HFFc6 (cell line): ENCODE measurements around the gene ZBTB16. TPM values are rescaled to one million over a fixed set of nuclear protein-coding genes. Genes with fewer than 3 reads are reported as not detected.

Source experiments
- DNase-seq: peaks from one replicate; pipeline ENCODE4 v3.0.0-alpha.2; 2018
- H3K27ac Mint-ChIP-seq: 2 replicates; pipeline ENCODE4 v1.8.0; 2020; ENCODE audit warnings: mild to moderate bottlenecking, mixed read lengths
- H3K27me3 Mint-ChIP-seq: 2 replicates; pipeline ENCODE4 v1.8.0; 2021; ENCODE audit warnings: mild to moderate bottlenecking, moderate library complexity, mixed read lengths; ENCODE audit not compliant: insufficient read depth
- H3K36me3 Mint-ChIP-seq: 2 replicates; pipeline ENCODE4 v1.8.0; 2021; ENCODE audit warnings: low read depth, mixed read lengths
- H3K4me1 Mint-ChIP-seq: 2 replicates; pipeline ENCODE4 v1.8.0; 2020; ENCODE audit warnings: low read depth, mixed read lengths
- H3K4me3 Mint-ChIP-seq: 2 replicates; pipeline ENCODE4 v1.8.0; 2020; ENCODE audit warnings: mild to moderate bottlenecking, moderate library complexity, mixed read lengths
- H3K9me3 Mint-ChIP-seq: 2 replicates; pipeline ENCODE4 v1.8.0; 2020; ENCODE audit warnings: mild to moderate bottlenecking, mixed read lengths
- CTCF ChIP-seq: fragments of 200-600 bp; sonication (generic); IDR thresholded peaks from 2 replicates; pipeline ENCODE4 v1.5.0; 2021; ENCODE audit warnings: antibody characterized with exemption, mild to moderate bottlenecking
- total RNA-seq, 6 experiments: library from RNA; stranded (reverse); fragmentation: NEBNext Ultra II Directional; extraction: Animal tissue kit (Norgen Biotek cat#: 25700); gene quantifications; 2 replicates in 1 of 6; 3 replicates in 5 of 6; pipeline ENCODE4 v1.2.3, GENCODE V29; 2021

Gene ZBTB16
- total RNA-seq, 6 experiments from 2014 or later = not detected

GRCh38 chr11:114122686-114123085 lies 63.2 kb downstream of the ZBTB16 start:
- no peaks in the 10 kb centered on the region for H3K4me1 Mint-ChIP-seq
- H3K4me3 Mint-ChIP-seq = no peak overlapping the region
- no peak overlapping the region for H3K27ac Mint-ChIP-seq
- no peak for TF ChIP-seq CTCF
- no peaks in the 10 kb centered on the region for H3K36me3 Mint-ChIP-seq
- H3K9me3 Mint-ChIP-seq = no peaks in the 10 kb centered on the region
- DNase-seq = no peak
- H3K27me3 Mint-ChIP-seq = peaks cover 53% of the 10 kb centered on the region

- H3K27me3 Mint-ChIP-seq = peaks cover 57% of the 10 kb centered on the region
- no peaks in the 10 kb centered on the region for H3K4me1 Mint-ChIP-seq
- H3K36me3 Mint-ChIP-seq = no peaks in the 10 kb centered on the region
- no peak for DNase-seq
- H3K4me3 Mint-ChIP-seq = no peak overlapping the region
- no peak for TF ChIP-seq CTCF
- no peak overlapping the region for H3K27ac Mint-ChIP-seq
- H3K9me3 Mint-ChIP-seq = no peaks in the 10 kb centered on the region
Observed at GRCh38 chr11:114123692-114124330, 64.3 kb downstream of the ZBTB16 start.

GRCh38 chr11:114124601-114125144 lies 65.2 kb downstream of the ZBTB16 start:
- Mint-ChIP-seq H3K27me3 (peaks cover 60% of the 10 kb centered on the region), H3K27ac (no peak overlapping the region), H3K4me3 (no peak overlapping the region), H3K36me3 (no peaks in the 10 kb centered on the region), H3K4me1 (no peaks in the 10 kb centered on the region), H3K9me3 (no peaks in the 10 kb centered on the region)
- TF ChIP-seq CTCF = no peak
- no peak for DNase-seq

GRCh38 chr11:114125531-114125930 lies 66.0 kb downstream of the ZBTB16 start:
- Mint-ChIP-seq H3K27ac (no peak overlapping the region), H3K4me1 (no peaks in the 10 kb centered on the region), H3K9me3 (no peaks in the 10 kb centered on the region), H3K4me3 (no peak overlapping the region), H3K27me3 (peaks cover 60% of the 10 kb centered on the region), H3K36me3 (no peaks in the 10 kb centered on the region)
- no peak for TF ChIP-seq CTCF
- DNase-seq = no peak

- TF ChIP-seq CTCF = no peak
- Mint-ChIP-seq H3K9me3 (no peaks in the 10 kb centered on the region), H3K36me3 (no peaks in the 10 kb centered on the region), H3K27me3 (peaks cover 59% of the 10 kb centered on the region), H3K4me3 (no peak overlapping the region), H3K27ac (no peak overlapping the region), H3K4me1 (no peaks in the 10 kb centered on the region)
- no peak for DNase-seq
Observed at GRCh38 chr11:114125959-114126358, 66.4 kb downstream of the ZBTB16 start.
